ENCODE results near the gene GMEB1. TPM values are rescaled to one million over a fixed set of nuclear protein-coding genes. Genes with fewer than 3 reads are reported as not detected.
"Not testable (repeated sequence)": the region's sequence is repeated elsewhere in the genome, so short reads cannot be mapped to it uniquely, and the experiment has no call there.

The GMEB1 gene
- total and polyA plus RNA-seq, 2 experiments from 2014 or later = 6.9 to 8.2 TPM

GRCh38 chr1:28744184-28744583 is 75.6 kb downstream of the GMEB1 start:
- in situ Hi-C loops (cut with MboI) = no loop called here
- H3K4me3 ChIP-seq = no peak overlapping the region
- DNase-seq = no peak
- H3F3A ChIP-seq (ENCODE audit: insufficient read depth) = peaks cover 42% of the 10 kb centered on the region
- no peak overlapping the region for H3K9ac ChIP-seq
- peaks cover 100% of the 10 kb centered on the region for H3K79me2 ChIP-seq (ENCODE audit: insufficient read depth)
- H3K4me2 ChIP-seq (ENCODE audit: unreplicated experiment) = no peak overlapping the region
- H3K9me3 ChIP-seq (ENCODE audit: low read depth) = no peaks in the 10 kb centered on the region
- peaks cover 26% of the 10 kb centered on the region; the same call in 1 of the 2 replicates for H4K20me1 ChIP-seq (ENCODE audit: insufficient read depth)
- 97 to 99% methylated on average over 4 of the region's 4 CpGs for whole genome bisulfite sequencing, 2 experiments (ENCODE audit: low coverage in 1 of 2, low lambda C conversion rate in 2 of 2, missing lambda C conversion rate in 2 of 2)
- H3K27me3 ChIP-seq (replicated peaks; ENCODE audit: insufficient read depth) = no peaks in the 10 kb centered on the region
- H2AFZ ChIP-seq = no peak overlapping the region
- H3K9me2 ChIP-seq (ENCODE audit: insufficient read depth) = no peaks in the 10 kb centered on the region
- H3K36me3 ChIP-seq (ENCODE audit: low read depth) = peaks cover 63% of the 10 kb centered on the region
- TF ChIP-seq EZH2 (IDR thresholded peaks at IDR 0.05; ENCODE audit: insufficient read depth, poor library complexity, severe bottlenecking) (no peak), EZH2phosphoT487 (IDR thresholded peaks at IDR 0.05; ENCODE audit: insufficient read depth, low read depth) (no peak)
- H3K27ac ChIP-seq = no peak overlapping the region
- peaks cover 13% of the 10 kb centered on the region; the same call in 1 of the 2 replicates for H3K4me1 ChIP-seq (ENCODE audit: insufficient read depth)

DNA sequence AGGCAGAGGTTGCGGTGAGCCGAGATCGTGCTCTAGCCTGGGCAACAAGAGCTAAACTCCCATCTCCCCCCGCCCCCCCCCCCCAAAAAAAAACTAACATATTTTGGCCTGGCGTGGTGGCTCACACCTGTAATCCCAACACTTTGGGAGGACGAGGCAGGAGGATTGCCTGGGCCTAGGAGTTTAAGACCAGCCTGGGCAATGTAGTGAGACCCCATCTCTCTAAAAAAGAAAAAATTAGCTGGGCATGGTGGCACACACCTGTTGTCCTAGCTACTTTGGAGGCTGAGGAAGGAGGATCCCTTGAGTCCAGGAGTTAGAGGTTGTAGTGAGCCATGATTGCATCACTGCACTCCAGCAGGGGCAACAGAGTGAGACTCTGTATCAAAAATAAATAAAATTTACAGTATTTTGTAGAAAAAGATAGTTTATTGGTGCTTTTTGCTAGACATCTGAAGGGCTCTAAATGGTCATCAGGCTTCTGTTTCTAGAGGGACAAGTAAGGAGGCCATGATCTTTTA is 77.1 kb downstream of the GMEB1 start:
- peak overlapping the region; percentile 11 for H3K4me2 ChIP-seq (ENCODE audit: unreplicated experiment)

DNA sequence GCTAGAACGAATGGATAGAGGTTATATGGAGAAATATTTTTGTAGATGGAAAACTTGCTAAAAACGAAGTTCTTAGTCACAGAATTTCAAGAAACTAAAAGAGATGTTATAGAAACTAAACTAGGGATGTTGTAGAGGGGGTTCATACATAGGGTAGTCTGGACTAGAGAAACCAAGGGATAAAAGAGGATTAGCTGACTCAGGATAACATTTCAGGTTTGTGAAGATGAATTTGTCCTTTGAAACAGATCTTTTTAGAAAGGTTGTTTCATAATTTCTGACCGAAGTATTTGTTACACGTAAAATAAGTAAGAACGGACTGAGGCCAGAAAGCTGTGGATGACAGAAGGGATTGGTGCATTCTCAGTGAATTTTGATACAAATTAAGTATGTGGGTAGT is 81.7 kb downstream of the GMEB1 start:
- Histone ChIP-seq H4K20me1 (ENCODE audit: insufficient read depth) (peaks cover 25% of the 10 kb centered on the region), H3K4me3 (no peak overlapping the region), H3K9ac (no peak overlapping the region), H3K27ac (peak overlapping the region; percentile 7; the same call in 1 of the 2 replicates), H3K27me3 (replicated peaks; ENCODE audit: insufficient read depth) (no peaks in the 10 kb centered on the region), H3K79me2 (ENCODE audit: insufficient read depth) (peaks cover 100% of the 10 kb centered on the region), H2AFZ (no peak overlapping the region), H3K4me2 (ENCODE audit: unreplicated experiment) (no peak overlapping the region), H3K9me2 (ENCODE audit: insufficient read depth) (no peaks in the 10 kb centered on the region), H3K36me3 (ENCODE audit: low read depth) (peaks cover 10% of the 10 kb centered on the region; the same call in 1 of the 2 replicates), H3K4me1 (ENCODE audit: insufficient read depth) (peaks cover 32% of the 10 kb centered on the region), H3K9me3 (ENCODE audit: low read depth) (no peaks in the 10 kb centered on the region), H3F3A (ENCODE audit: insufficient read depth) (peaks cover 56% of the 10 kb centered on the region)
- in situ Hi-C loops (cut with MboI) = no loop called here
- no peak for DNase-seq
- WGBS, 2 experiments (ENCODE audit: low coverage in 1 of 2, low lambda C conversion rate in 2 of 2, missing lambda C conversion rate in 2 of 2) = 80 to 82% methylated on average over 5 of the region's 5 CpGs
- TF ChIP-seq EZH2 (IDR thresholded peaks at IDR 0.05; ENCODE audit: insufficient read depth, poor library complexity, severe bottlenecking) (no peak), EZH2phosphoT487 (IDR thresholded peaks at IDR 0.05; ENCODE audit: insufficient read depth, low read depth) (no peak)

More for the DNA sequence above, 77.1 kb downstream of the GMEB1 start:
- Histone ChIP-seq H3K4me3 (no peak overlapping the region), H3K79me2 (ENCODE audit: insufficient read depth) (peaks cover 100% of the 10 kb centered on the region), H3F3A (ENCODE audit: insufficient read depth) (peaks cover 55% of the 10 kb centered on the region), H3K9me3 (ENCODE audit: low read depth) (no peaks in the 10 kb centered on the region), H3K27ac (no peak overlapping the region), H3K9ac (no peak overlapping the region), H3K27me3 (replicated peaks; ENCODE audit: insufficient read depth) (no peaks in the 10 kb centered on the region), H3K4me1 (ENCODE audit: insufficient read depth) (peaks cover 7% of the 10 kb centered on the region), H3K36me3 (ENCODE audit: low read depth) (peaks cover 50% of the 10 kb centered on the region), H4K20me1 (ENCODE audit: insufficient read depth) (peaks cover 20% of the 10 kb centered on the region; the same call in 1 of the 2 replicates), H2AFZ (no peak overlapping the region), H3K9me2 (ENCODE audit: insufficient read depth) (no peaks in the 10 kb centered on the region)
- 98 to 100% methylated on average over 2 to 6 of the region's 6 CpGs for WGBS, 2 experiments (ENCODE audit: low coverage in 1 of 2, low lambda C conversion rate in 2 of 2, missing lambda C conversion rate in 2 of 2)
- DNase-seq = no peak
- in situ Hi-C loops (cut with MboI) = no loop called here
- TF ChIP-seq EZH2phosphoT487 (IDR thresholded peaks at IDR 0.05; ENCODE audit: insufficient read depth, low read depth) (no peak), EZH2 (IDR thresholded peaks at IDR 0.05; ENCODE audit: insufficient read depth, poor library complexity, severe bottlenecking) (no peak)

- H3K36me3 ChIP-seq (ENCODE audit: low read depth); DNase-seq; H2AFZ ChIP-seq; H3K9ac ChIP-seq; in situ Hi-C loops (cut with MboI); H3K27me3 ChIP-seq (replicated peaks; ENCODE audit: insufficient read depth); H3K9me3 ChIP-seq (ENCODE audit: low read depth); H3K9me2 ChIP-seq (ENCODE audit: insufficient read depth): not testable (repeated sequence)
- H3K4me3 ChIP-seq = 0 out of 2 replicates have a peak overlapping the region, but pooled peaks have one; percentile 48
- peak overlapping the region; percentile 52; the same call in 1 of the 2 replicates for H3K27ac ChIP-seq
- peaks cover 60% of the 10 kb centered on the region for H3F3A ChIP-seq (ENCODE audit: insufficient read depth)
- peaks cover 100% of the 10 kb centered on the region for H3K79me2 ChIP-seq (ENCODE audit: insufficient read depth)
- peaks cover 30% of the 10 kb centered on the region for H4K20me1 ChIP-seq (ENCODE audit: insufficient read depth)
- 82 to 92% methylated on average over 7 to 8 of the region's 8 CpGs for WGBS, 2 experiments (ENCODE audit: low coverage in 1 of 2, low lambda C conversion rate in 2 of 2, missing lambda C conversion rate in 2 of 2)
- peak overlapping the region; percentile 74 for H3K4me2 ChIP-seq (ENCODE audit: unreplicated experiment)
- H3K4me1 ChIP-seq (ENCODE audit: insufficient read depth) = peaks cover 37% of the 10 kb centered on the region
These were observed 82.2 kb downstream of the GMEB1 start for GRCh38 chr1:28750771-28751294.
